PC-9 (cell line): ENCODE results near the gene ANXA10. TPM values are rescaled to one million over a fixed set of nuclear protein-coding genes. Genes with fewer than 3 reads are reported as not detected.
"Not testable (repeated sequence)": the region's sequence is repeated elsewhere in the genome, so short reads cannot be mapped to it uniquely, and the experiment has no call there.

Experiments used
- BruUV-seq: library from RNA; stranded (reverse); fragments of 400-500 nt; replicated peaks from 2 replicates; lab custom pipeline; 2021; lab: Mats Ljungman, UMichigan
- CTCF ChIA-PET: fragments of 300-600 bp; sonication (Branson Sonifier 250); formaldehyde crosslinking; loops from one replicate; lab custom pipeline; 2022; ENCODE audit warnings: antibody characterized with exemption; lab: Charles Lee
- POLR2A ChIA-PET: fragments of 300-600 bp; sonication (Branson Sonifier 250); formaldehyde crosslinking; loops from one replicate; lab custom pipeline; 2022; ENCODE audit warnings: antibody characterized with exemption; ENCODE audit not compliant: unreplicated experiment; lab: Charles Lee
- DNase-seq, 2 experiments: peaks; one replicate each; pipeline versions ENCODE4 v3.0.0 to v3.0.0-alpha.2; 2015 to 2022; ENCODE audit warnings: mixed read lengths in 1 of 2
- H2AFZ ChIP-seq: fragments of 200-600 bp; sonication (generic); 2 replicates; pipeline ENCODE4 v1.8.1; 2017; ENCODE audit warnings: antibody characterized with exemption
- H3F3A ChIP-seq: fragments of 200-600 bp; sonication (generic); 2 replicates; pipeline ENCODE4 v1.8.1; 2017; ENCODE audit warnings: antibody characterized with exemption, mild to moderate bottlenecking, low read depth; ENCODE audit not compliant: insufficient read depth
- H3K27ac ChIP-seq: fragments of 200-600 bp; sonication (generic); 2 replicates; pipeline ENCODE4 v1.6.1; 2016; ENCODE audit warnings: mixed run types
- H3K27me3 ChIP-seq: fragments of 200-600 bp; sonication (generic); 2 replicates; pipeline ENCODE4 v1.6.1; 2016; ENCODE audit warnings: low read depth, mixed run types; ENCODE audit not compliant: insufficient read depth
- H3K36me3 ChIP-seq: fragments of 200-600 bp; sonication (generic); 2 replicates; pipeline ENCODE4 v1.6.1; 2016; ENCODE audit warnings: low read depth, mixed run types
- H3K4me1 ChIP-seq: fragments of 200-600 bp; sonication (generic); replicated peaks from 2 replicates; pipeline ENCODE4 v1.6.1; 2016; ENCODE audit warnings: mixed run types; ENCODE audit not compliant: insufficient read depth
- H3K4me2 ChIP-seq: fragments of 200-600 bp; sonication (generic); 2 replicates; pipeline ENCODE4 v1.6.1; 2017; ENCODE audit warnings: mixed run types
- H3K4me3 ChIP-seq: fragments of 200-600 bp; sonication (generic); 2 replicates; pipeline ENCODE4 v1.6.1; 2016; ENCODE audit warnings: mixed run types
- H3K79me2 ChIP-seq: fragments of 200-600 bp; sonication (generic); 2 replicates; pipeline ENCODE4 v1.6.1; 2017; ENCODE audit warnings: low read depth, mixed run types
- H3K9me2 ChIP-seq: fragments of 200-600 bp; sonication (generic); 2 replicates; pipeline ENCODE4 v1.8.1; 2017; ENCODE audit warnings: mild to moderate bottlenecking; ENCODE audit not compliant: insufficient read depth
- H3K9me3 ChIP-seq: fragments of 200-600 bp; sonication (generic); 2 replicates; pipeline ENCODE4 v1.8.1; 2016; ENCODE audit warnings: low read depth; ENCODE audit not compliant: insufficient read depth
- H4K20me1 ChIP-seq: fragments of 200-600 bp; sonication (generic); 2 replicates; pipeline ENCODE4 v1.8.1; 2017; ENCODE audit not compliant: insufficient read depth
- CTCF ChIP-seq: fragments of 200-600 bp; sonication (generic); conservative IDR thresholded peaks from 2 replicates; pipeline ENCODE4 v1.6.1; 2017; ENCODE audit warnings: mixed run types, antibody characterized with exemption, mild to moderate bottlenecking, moderate library complexity
- EZH2 ChIP-seq: fragments of 200-600 bp; sonication (generic); IDR thresholded peaks from 2 replicates; pipeline ENCODE4 v1.8.0; 2017; ENCODE audit warnings: antibody characterized with exemption, low read depth
- intact Hi-C: fragments of 100-400 bp; cut with micrococcal nuclease; formaldehyde crosslinking; loops from one replicate; pipeline ENCODE4 v1.10.0; 2022; ENCODE audit not compliant: unreplicated experiment
- total RNA-seq: library from RNA; stranded (reverse); gene quantifications from 2 replicates; pipeline ENCODE4 v1.2.3, GENCODE V29; 2021

The ANXA10 gene
- total RNA-seq, 1 experiment from 2014 or later: 3.0 TPM

- ChIA-PET CTCF (no interaction called here), POLR2A (no interaction called here)
- intact Hi-C loops: no loop called here
- Histone ChIP-seq H3K4me2 (no peak overlapping the region), H3K9me2 (no peaks in the 10 kb centered on the region), H3K4me1 (0 out of 2 replicates have a peak, but pooled peaks cover 6% of the 10 kb centered on the region), H3F3A (no peaks in the 10 kb centered on the region), H3K36me3 (no peaks in the 10 kb centered on the region), H3K9me3 (no peaks in the 10 kb centered on the region), H2AFZ (no peak overlapping the region), H3K4me3 (no peak overlapping the region), H3K79me2 (no peaks in the 10 kb centered on the region), H4K20me1 (no peaks in the 10 kb centered on the region), H3K27me3 (no peaks in the 10 kb centered on the region), H3K27ac (no peak overlapping the region)
- TF ChIP-seq EZH2 (no peak), CTCF (no peak)
- BruUV-seq: no TSS peak
- no peak for DNase-seq
These were observed 42.3 kb downstream of the ANXA10 start for GRCh38 chr4:168134651-168135050.

- H3K79me2 ChIP-seq, BruUV-seq, H3F3A ChIP-seq, H3K27me3 ChIP-seq, H3K9me2 ChIP-seq, H3K4me1 ChIP-seq, intact Hi-C loops, H3K36me3 ChIP-seq, CTCF ChIA-PET, POLR2A ChIA-PET, H3K4me2 ChIP-seq, H3K9me3 ChIP-seq, H2AFZ ChIP-seq, H3K27ac ChIP-seq, H3K4me3 ChIP-seq, H4K20me1 ChIP-seq, DNase-seq: not testable (repeated sequence)
These were observed 43.5 kb downstream of the ANXA10 start for GRCh38 chr4:168135860-168136259.

- CTCF ChIA-PET, H3K9me2 ChIP-seq, H3F3A ChIP-seq, H4K20me1 ChIP-seq, H3K27ac ChIP-seq, H3K9me3 ChIP-seq, H2AFZ ChIP-seq, H3K36me3 ChIP-seq, H3K4me1 ChIP-seq, H3K4me2 ChIP-seq, BruUV-seq, DNase-seq, H3K4me3 ChIP-seq, H3K79me2 ChIP-seq, intact Hi-C loops, H3K27me3 ChIP-seq: not testable (repeated sequence)
- POLR2A ChIA-PET: interaction anchor here (0.7 kb wide), 1 partner anchor 1557 kb away, joined by 5 read pairs; no protein-coding TSS in a partner anchor
These were observed 45.4 kb downstream of the ANXA10 start for GRCh38 chr4:168137695-168138094.

GRCh38 chr4:168138143-168138542 is 45.8 kb downstream of the ANXA10 start:
- BruUV-seq: no TSS peak
- Histone ChIP-seq H3K79me2 (no peaks in the 10 kb centered on the region), H3F3A (no peaks in the 10 kb centered on the region), H3K4me2 (no peak overlapping the region), H3K27ac (peak overlapping the region; percentile 23; the same call in 1 of the 2 replicates), H3K36me3 (no peaks in the 10 kb centered on the region), H3K9me3 (no peaks in the 10 kb centered on the region), H3K4me1 (0 out of 2 replicates have a peak, but pooled peaks cover 6% of the 10 kb centered on the region), H3K4me3 (no peak overlapping the region), H3K27me3 (no peaks in the 10 kb centered on the region), H4K20me1 (no peaks in the 10 kb centered on the region), H2AFZ (no peak overlapping the region), H3K9me2 (no peaks in the 10 kb centered on the region)
- POLR2A ChIA-PET: no interaction called here
- CTCF ChIA-PET: no interaction called here
- intact Hi-C loops: no loop called here
- DNase-seq: no peak
- TF ChIP-seq EZH2 (no peak), CTCF (no peak)
